Type B pancreatic cell (in vitro differentiated cells): ENCODE data around the gene TOLLIP. TPM values are rescaled to one million over a fixed set of nuclear protein-coding genes. Genes with fewer than 3 reads are reported as not detected.

Source experiments
- DNase-seq: peaks from one replicate; pipeline ENCODE4 v3.0.0; 2021; ENCODE audit warnings: mixed read lengths; ENCODE audit not compliant: unreplicated experiment; ENCODE audit errors: extremely low spot score
- H3K27ac Mint-ChIP-seq: 2 replicates; pipeline ENCODE4 v1.8.0; 2021; ENCODE audit warnings: mild to moderate bottlenecking, mixed read lengths
- H3K27me3 Mint-ChIP-seq: 2 replicates; pipeline ENCODE4 v1.8.0; 2021; ENCODE audit warnings: mixed read lengths
- H3K36me3 Mint-ChIP-seq: 2 replicates; pipeline ENCODE4 v1.8.0; 2021; ENCODE audit warnings: mixed read lengths
- H3K4me1 Mint-ChIP-seq: one replicate; pipeline ENCODE4 v1.8.0; 2021; ENCODE audit warnings: mixed read lengths; ENCODE audit not compliant: unreplicated experiment
- H3K4me3 Mint-ChIP-seq: 2 replicates; pipeline ENCODE4 v1.8.0; 2021; ENCODE audit warnings: mild to moderate bottlenecking, mixed read lengths
- H3K9me3 Mint-ChIP-seq: 2 replicates; pipeline ENCODE4 v1.8.0; 2021; ENCODE audit warnings: mixed read lengths
- total RNA-seq: library from RNA; stranded (reverse); gene quantifications from 2 replicates; pipeline ENCODE4 v1.2.1, GENCODE V29; 2021; ENCODE audit warnings: low replicate concordance
- TF ChIP-seq, protein P1 (sequence below): fragments of 200-600 bp; sonication (generic); conservative IDR thresholded peaks from 2 replicates; pipeline ENCODE4 v1.5.0; 2021; ENCODE audit warnings: antibody characterized with exemption, mild to moderate bottlenecking

Gene TOLLIP
- total RNA-seq, 1 donor from 2014 or later: 49.2 TPM

- TF ChIP-seq, protein P1, sequence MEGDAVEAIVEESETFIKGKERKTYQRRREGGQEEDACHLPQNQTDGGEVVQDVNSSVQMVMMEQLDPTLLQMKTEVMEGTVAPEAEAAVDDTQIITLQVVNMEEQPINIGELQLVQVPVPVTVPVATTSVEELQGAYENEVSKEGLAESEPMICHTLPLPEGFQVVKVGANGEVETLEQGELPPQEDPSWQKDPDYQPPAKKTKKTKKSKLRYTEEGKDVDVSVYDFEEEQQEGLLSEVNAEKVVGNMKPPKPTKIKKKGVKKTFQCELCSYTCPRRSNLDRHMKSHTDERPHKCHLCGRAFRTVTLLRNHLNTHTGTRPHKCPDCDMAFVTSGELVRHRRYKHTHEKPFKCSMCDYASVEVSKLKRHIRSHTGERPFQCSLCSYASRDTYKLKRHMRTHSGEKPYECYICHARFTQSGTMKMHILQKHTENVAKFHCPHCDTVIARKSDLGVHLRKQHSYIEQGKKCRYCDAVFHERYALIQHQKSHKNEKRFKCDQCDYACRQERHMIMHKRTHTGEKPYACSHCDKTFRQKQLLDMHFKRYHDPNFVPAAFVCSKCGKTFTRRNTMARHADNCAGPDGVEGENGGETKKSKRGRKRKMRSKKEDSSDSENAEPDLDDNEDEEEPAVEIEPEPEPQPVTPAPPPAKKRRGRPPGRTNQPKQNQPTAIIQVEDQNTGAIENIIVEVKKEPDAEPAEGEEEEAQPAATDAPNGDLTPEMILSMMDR: no peak
- Mint-ChIP-seq H3K4me3 (peak overlapping the region; percentile 81), H3K36me3 (peaks cover 4% of the 10 kb centered on the region), H3K4me1 (peaks cover 10% of the 10 kb centered on the region), H3K27ac (peak overlapping the region; percentile 55), H3K9me3 (peaks cover 5% of the 10 kb centered on the region), H3K27me3 (peaks cover 3% of the 10 kb centered on the region)
- DNase-seq: peak; percentile 84
These were observed 47.0 kb downstream of the TOLLIP start for GRCh38 chr11:1262172-1263006.

DNA sequence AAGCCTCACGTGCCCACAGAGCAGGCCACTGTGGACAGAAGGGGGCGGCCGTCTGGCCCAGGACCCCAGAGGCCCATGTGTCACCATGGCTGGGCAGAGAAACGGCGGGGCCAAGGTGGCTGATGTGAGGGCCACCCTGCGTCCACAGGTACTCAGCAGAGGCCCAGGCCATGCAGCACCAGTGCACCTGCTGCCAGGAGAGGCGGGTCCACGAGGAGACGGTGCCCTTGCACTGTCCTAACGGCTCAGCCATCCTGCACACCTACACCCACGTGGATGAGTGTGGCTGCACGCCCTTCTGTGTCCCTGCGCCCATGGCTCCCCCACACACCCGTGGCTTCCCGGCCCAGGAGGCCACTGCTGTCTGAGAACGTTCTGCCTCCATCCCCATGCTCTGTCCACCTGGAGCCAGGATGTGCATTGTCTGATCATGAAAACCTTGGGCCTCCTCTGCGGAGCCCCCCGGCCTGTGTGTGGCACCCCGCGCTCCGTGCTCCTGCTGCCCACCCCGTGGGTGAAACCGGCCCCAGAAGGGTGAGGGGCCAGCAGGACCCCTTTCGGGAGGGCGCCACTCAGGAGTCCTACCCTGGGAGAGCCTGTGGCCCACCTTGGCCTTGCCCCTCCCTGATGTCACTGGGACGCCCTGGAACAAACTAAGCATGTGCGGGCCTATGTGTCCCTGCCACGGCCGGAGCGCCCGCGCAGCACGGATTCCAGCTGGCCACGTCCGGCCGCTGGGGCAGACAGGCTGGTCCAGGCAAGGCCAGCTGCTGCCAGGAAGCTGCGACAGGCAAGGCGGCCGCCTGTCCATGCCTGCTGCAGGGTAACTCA, 48.0 kb downstream of the TOLLIP start:
- H3K36me3 Mint-ChIP-seq: peaks cover 4% of the 10 kb centered on the region

DNA sequence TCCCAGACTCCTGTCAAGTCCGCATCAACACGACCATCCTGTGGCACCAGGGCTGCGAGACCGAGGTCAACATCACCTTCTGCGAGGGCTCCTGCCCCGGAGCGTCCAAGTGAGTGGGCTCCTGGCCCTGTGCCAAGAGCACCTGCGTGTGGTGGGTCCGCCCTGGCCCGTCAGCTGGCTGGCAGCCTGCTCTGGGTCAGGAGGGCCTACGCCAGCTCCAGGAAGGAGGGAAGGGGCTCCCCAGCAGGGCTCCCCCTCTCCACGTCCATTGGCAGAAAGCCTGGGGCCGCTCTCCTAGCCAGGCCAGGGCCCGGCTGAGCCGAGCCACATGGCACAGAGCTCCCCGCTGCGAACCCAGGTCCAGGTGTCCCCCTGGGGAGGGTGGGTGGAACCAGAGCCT, 48.8 kb downstream of the TOLLIP start:
- H3K27ac Mint-ChIP-seq: no peak overlapping the region
- peaks cover 3% of the 10 kb centered on the region for H3K27me3 Mint-ChIP-seq
- DNase-seq: no peak
- H3K9me3 Mint-ChIP-seq: peaks cover 5% of the 10 kb centered on the region
- no peak overlapping the region for H3K4me3 Mint-ChIP-seq
- peaks cover 10% of the 10 kb centered on the region for H3K4me1 Mint-ChIP-seq
- peaks cover 4% of the 10 kb centered on the region for H3K36me3 Mint-ChIP-seq
- TF ChIP-seq, protein P1: no peak

More for the DNA sequence above, 48.0 kb downstream of the TOLLIP start:
- Mint-ChIP-seq H3K4me3 (peak overlapping the region; percentile 81), H3K4me1 (peaks cover 10% of the 10 kb centered on the region), H3K9me3 (peaks cover 5% of the 10 kb centered on the region), H3K27ac (no peak overlapping the region), H3K27me3 (peaks cover 3% of the 10 kb centered on the region)
- DNase-seq: no peak
- TF ChIP-seq, protein P1: no peak

DNA sequence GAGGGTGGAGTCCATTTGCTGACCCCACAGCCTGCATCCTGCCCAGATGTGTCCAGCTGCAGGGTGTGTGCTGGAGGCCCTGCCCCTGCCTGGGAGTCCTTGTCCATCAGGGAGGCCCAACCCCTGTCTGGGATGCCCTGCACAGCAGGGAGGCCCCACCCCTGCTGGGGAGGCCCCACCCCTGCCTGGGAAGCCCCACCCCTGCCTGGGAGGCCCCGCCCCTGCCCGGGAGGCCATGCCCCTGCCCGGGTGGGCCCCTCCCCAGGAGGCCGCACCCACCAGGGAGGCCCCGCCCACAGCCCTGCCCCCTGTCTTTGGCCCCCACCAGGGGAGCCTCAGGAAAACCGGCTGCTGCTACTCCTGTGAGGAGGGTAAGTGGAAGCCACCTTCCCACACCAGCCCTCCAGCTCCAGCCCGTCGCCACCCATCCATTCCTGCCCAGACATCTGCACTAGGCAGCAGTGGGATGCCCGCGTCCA, 49.4 kb downstream of the TOLLIP start:
- no peak overlapping the region for H3K4me3 Mint-ChIP-seq
- peaks cover 10% of the 10 kb centered on the region for H3K4me1 Mint-ChIP-seq
- H3K9me3 Mint-ChIP-seq: peaks cover 5% of the 10 kb centered on the region
- peaks cover 3% of the 10 kb centered on the region for H3K27me3 Mint-ChIP-seq
- peaks cover 4% of the 10 kb centered on the region for H3K36me3 Mint-ChIP-seq
- no peak overlapping the region for H3K27ac Mint-ChIP-seq
- TF ChIP-seq, protein P1: no peak
- no peak for DNase-seq

DNA sequence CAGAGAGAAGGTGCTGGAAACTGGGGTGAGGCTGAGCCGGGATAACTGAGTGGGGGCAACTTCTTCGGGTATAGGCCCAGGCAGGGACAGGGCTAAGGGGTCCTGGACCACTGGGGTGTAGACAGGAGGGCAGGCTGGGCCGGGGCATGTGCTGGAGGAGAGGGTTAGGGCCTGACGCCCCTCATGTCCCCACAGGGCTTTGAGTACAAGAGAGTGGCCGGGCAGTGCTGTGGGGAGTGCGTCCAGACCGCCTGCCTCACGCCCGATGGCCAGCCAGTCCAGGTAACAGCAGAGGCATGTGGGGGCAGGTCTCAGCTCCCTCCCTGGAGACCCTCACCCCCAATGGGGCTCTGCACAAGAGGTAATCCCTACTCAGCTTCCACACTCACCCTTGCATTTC, 49.9 kb downstream of the TOLLIP start:
- Mint-ChIP-seq H3K27ac (no peak overlapping the region), H3K9me3 (peaks cover 3% of the 10 kb centered on the region), H3K36me3 (peaks cover 2% of the 10 kb centered on the region), H3K4me3 (no peak overlapping the region), H3K4me1 (peaks cover 8% of the 10 kb centered on the region), H3K27me3 (peaks cover 2% of the 10 kb centered on the region)
- DNase-seq: no peak
- TF ChIP-seq, protein P1: no peak
